ENCODE data around the gene MRM2.

DNA sequence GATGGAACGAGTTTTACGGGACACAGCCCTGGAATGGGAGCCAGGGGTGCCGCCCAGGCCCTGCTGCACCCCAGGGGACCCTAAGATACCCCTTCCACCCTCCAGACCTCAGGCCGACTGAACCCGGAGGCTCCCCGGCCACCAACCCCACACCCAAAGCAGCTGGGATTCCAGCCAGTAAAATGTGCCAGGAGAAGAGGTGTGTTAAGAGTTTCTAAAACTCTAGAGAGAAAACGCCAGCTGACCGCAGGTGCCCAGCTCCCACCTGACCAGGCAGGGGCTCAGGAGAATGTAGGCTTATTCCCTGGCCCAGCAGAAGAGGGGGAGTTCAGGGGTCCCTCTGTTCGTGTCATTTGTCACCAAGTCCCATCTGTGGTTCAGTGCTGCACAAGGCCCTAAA is 17.5 kb upstream of the MRM2 start:
- TF ChIP-seq SIN3A (IDR thresholded peaks at IDR 0.05; ENCODE audit: borderline replicate concordance, insufficient read depth, low read length), result no peak
- TF ChIP-seq POLR2AphosphoS5 (IDR thresholded peaks at IDR 0.05; ENCODE audit: low read depth, low read length), result no peak
- TF ChIP-seq TAF1 (IDR thresholded peaks at IDR 0.05; ENCODE audit: borderline replicate concordance, insufficient read depth, low read length), result no peak

All from PFSK-1 (cell line).